GM13976 (cell line): ENCODE measurements around the gene MIA3.
"Not testable (repeated sequence)": the region's sequence is repeated elsewhere in the genome, so short reads cannot be mapped to it uniquely, and the experiment has no call there.

ENCODE experiments used
- DNase-seq: peaks from one replicate; pipeline ENCODE4 v3.0.0; 2012; ENCODE audit warnings: low spot score
- CTCF ChIP-seq: IDR thresholded peaks from 2 replicates; pipeline ENCODE4 v1.5.1; 2012; ENCODE audit warnings: borderline replicate concordance, mild to moderate bottlenecking; ENCODE audit not compliant: insufficient read depth; ENCODE audit errors: extremely low read depth, missing control alignments, control extremely low read depth
- in situ Hi-C: fragments of 300-500 bp; cut with MboI; formaldehyde crosslinking; loops from one replicate; pipeline ENCODE4 v1.12.0; 2022; ENCODE audit warnings: low sequenced_read_pairs, mixed read lengths, inconsistent platforms; ENCODE audit not compliant: unreplicated experiment

MIA3 gene

GRCh38 chr1:222656391-222657155 lies 38.7 kb downstream of the MIA3 start:
- TF ChIP-seq CTCF, result no peak
- DNase-seq, result no peak
- in situ Hi-C loops, result no loop called here

- in situ Hi-C loops, result no loop called here
Observed at GRCh38 chr1:222657899-222658298, 40.0 kb downstream of the MIA3 start.

GRCh38 chr1:222663431-222663934 lies 45.6 kb downstream of the MIA3 start:
- in situ Hi-C loops, result no loop called here
- no peak for DNase-seq
- TF ChIP-seq CTCF, result no peak

More at GRCh38 chr1:222657899-222658298, 40.0 kb downstream of the MIA3 start:
- TF ChIP-seq CTCF, result no peak
- no peak for DNase-seq

GRCh38 chr1:222665964-222666363 lies 48.1 kb downstream of the MIA3 start:
- no peak for TF ChIP-seq CTCF
- no peak for DNase-seq
- in situ Hi-C loops, result no loop called here

GRCh38 chr1:222668184-222668583 lies 50.3 kb downstream of the MIA3 start:
- in situ Hi-C loops, result not testable (repeated sequence)

GRCh38 chr1:222669107-222669506 lies 51.2 kb downstream of the MIA3 start:
- DNase-seq, in situ Hi-C loops: not testable (repeated sequence)

More at GRCh38 chr1:222668184-222668583, 50.3 kb downstream of the MIA3 start:
- DNase-seq, result not testable (repeated sequence)

GRCh38 chr1:222670110-222670509 lies 52.2 kb downstream of the MIA3 start:
- no peak for TF ChIP-seq CTCF
- no peak for DNase-seq
- in situ Hi-C loops, result no loop called here

- in situ Hi-C loops, result no loop called here
- DNase-seq, result no peak
- no peak for TF ChIP-seq CTCF
Observed at GRCh38 chr1:222680080-222680479, 62.2 kb downstream of the MIA3 start.
